Mucosa of rectum (tissue), 2 donors: ENCODE data around the gene AMACR.
A peak's percentile ranks its signal among the peaks of the same experiment; 100 is the strongest.
"Not testable (repeated sequence)": the region's sequence is repeated elsewhere in the genome, so short reads cannot be mapped to it uniquely, and the experiment has no call there.

ENCODE experiments used
- H3K27ac ChIP-seq, 2 donors: one replicate each; pipeline ENCODE4 v1.7.0; 2013; ENCODE audit warnings: inconsistent platforms in 2 of 2, low read depth in 2 of 2, low read length in 2 of 2
- H3K27me3 ChIP-seq, 2 donors: one replicate each; pipeline ENCODE4 v1.7.0; 2013; ENCODE audit warnings: low read length in 2 of 2; ENCODE audit not compliant: control insufficient read depth in 2 of 2, insufficient read depth in 2 of 2
- H3K36me3 ChIP-seq, 2 donors: one replicate each; pipeline ENCODE4 v1.7.0; 2013; ENCODE audit warnings: low read length in 2 of 2; ENCODE audit not compliant: control insufficient read depth in 2 of 2, insufficient read depth in 2 of 2
- H3K4me1 ChIP-seq, 2 donors: one replicate each; pipeline ENCODE4 v1.7.0; 2013; ENCODE audit warnings: low read length in 2 of 2, mild to moderate bottlenecking in 1 of 2; ENCODE audit not compliant: control insufficient read depth in 2 of 2, insufficient read depth in 2 of 2
- H3K4me3 ChIP-seq, 2 donors: one replicate each; pipeline ENCODE4 v1.7.0; 2013; ENCODE audit warnings: low read length in 2 of 2
- H3K9ac ChIP-seq, 2 donors: one replicate each; pipeline ENCODE4 v1.7.0; 2013; ENCODE audit warnings: low read length in 2 of 2, low read depth in 1 of 2, mild to moderate bottlenecking in 1 of 2
- H3K9me3 ChIP-seq, 2 donors: one replicate each; pipeline ENCODE4 v1.7.0; 2013; ENCODE audit warnings: low read length in 2 of 2; ENCODE audit not compliant: control insufficient read depth in 2 of 2
- donor health status: healthy.
- donor health status: Normal muscosa, but diverticular disease.

The AMACR gene

DNA sequence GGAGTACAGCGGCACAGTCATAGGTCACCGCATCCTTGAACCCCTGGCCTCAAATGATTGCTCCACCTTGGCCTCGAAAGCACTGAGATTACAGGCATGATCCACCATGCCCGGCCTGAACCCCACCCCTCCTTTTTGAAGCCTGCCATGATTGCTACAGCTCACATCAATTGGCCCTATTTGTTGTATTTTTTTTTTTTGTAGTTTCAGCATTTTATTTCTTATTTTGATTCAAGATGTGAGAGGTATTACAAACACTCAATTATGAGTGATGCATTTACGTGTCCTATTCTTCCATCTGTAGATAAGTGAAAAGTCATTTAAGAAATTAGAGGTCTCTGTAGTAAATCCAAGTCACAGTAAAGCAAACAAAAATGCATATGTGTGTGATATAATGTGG lies 55.7 kb downstream of the AMACR start:
- not testable (repeated sequence) for H3K4me3 ChIP-seq, H3K4me1 ChIP-seq, H3K9ac ChIP-seq, H3K9me3 ChIP-seq, H3K27me3 ChIP-seq, H3K36me3 ChIP-seq, H3K27ac ChIP-seq

DNA sequence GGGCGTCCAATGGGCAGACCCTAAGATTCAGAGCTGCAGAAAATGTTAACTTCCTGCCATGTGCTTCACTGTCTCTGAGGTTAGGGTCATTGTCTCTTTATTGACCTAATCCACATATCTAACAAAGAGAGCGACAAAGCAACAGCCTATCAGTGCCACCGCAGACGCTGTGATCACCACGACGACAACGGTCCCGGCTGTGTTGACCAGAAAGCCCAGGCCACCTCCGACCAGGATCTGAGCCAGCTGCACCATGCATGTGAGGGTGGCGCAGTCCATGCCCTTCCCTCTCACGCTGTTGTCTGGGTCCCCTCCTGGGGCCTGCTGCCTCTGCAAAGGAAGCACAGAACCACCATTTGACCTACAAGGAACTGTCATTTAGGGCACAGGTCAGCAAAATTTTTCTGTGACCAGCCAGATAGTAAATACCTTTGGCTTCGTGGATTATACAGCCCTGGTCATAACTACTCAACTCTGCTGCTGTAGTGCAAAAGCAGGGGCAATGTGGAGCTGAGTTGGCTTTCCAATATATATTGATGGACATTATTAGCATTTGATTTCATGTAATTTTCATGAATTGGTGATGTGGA lies 63.2 kb downstream of the AMACR start:
- Histone ChIP-seq H3K4me3 (no peak overlapping the region), H3K27ac (no peak overlapping the region), H3K27me3 (no peaks in the 10 kb centered on the region), H3K9me3 (no peaks in the 10 kb centered on the region), H3K9ac (no peak overlapping the region), H3K4me1 (no peaks in the 10 kb centered on the region), H3K36me3 (no peaks in the 10 kb centered on the region)

DNA sequence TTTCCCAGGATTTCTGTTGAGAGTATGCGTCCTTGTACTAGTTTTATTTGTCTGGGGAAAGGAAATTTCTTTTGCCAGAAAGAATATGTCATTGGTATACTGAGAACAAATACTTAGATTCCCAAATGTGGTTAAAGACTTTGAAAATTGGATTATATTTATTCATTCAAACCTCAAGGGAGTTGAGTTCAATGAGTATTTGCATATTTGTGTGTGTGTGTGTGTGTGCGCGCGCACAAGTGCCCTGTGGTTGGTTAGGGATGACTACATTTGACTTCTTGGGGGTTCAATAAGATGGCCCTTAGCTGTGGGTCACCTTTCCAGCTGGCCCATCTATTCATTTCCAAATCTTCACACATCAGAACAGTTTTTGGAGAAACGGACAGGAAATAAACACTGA lies 66.8 kb downstream of the AMACR start:
- no peak overlapping the region for H3K4me3 ChIP-seq
- no peaks in the 10 kb centered on the region for H3K4me1 ChIP-seq
- no peak overlapping the region for H3K9ac ChIP-seq
- no peaks in the 10 kb centered on the region for H3K9me3 ChIP-seq
- no peaks in the 10 kb centered on the region for H3K36me3 ChIP-seq
- H3K27ac ChIP-seq = no peak overlapping the region
- H3K27me3 ChIP-seq = peaks cover 5 to 10% of the 10 kb centered on the region in 2 donors

GRCh38 chr5:33939556-33940262 lies 68.1 kb downstream of the AMACR start:
- Histone ChIP-seq H3K4me1 (no peaks in the 10 kb centered on the region), H3K4me3 (no peak overlapping the region), H3K9me3 (no peaks in the 10 kb centered on the region), H3K9ac (no peak overlapping the region), H3K27me3 (peaks cover 5 to 14% of the 10 kb centered on the region in 2 donors), H3K36me3 (no peaks in the 10 kb centered on the region), H3K27ac (no peak overlapping the region)

GRCh38 chr5:33938881-33939280 lies 69.0 kb downstream of the AMACR start:
- no peak overlapping the region for H3K27ac ChIP-seq
- H3K27me3 ChIP-seq = peaks cover 5 to 14% of the 10 kb centered on the region in 2 donors
- H3K9me3 ChIP-seq = no peaks in the 10 kb centered on the region

DNA sequence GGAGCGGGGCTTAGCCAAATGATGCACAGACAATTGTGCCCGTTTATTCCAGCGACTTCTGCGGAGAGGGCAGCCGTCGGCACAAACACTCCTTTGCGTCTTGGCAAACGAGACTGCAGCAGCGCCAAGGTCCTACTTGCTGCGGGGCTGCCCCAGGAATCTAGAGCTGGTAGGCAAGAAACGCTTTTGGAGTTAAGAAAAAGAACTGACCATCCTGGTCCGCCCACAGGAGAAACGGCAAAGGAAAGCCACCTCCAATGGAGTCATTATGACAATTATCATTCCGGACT lies 69.4 kb downstream of the AMACR start:
- H3K4me3 ChIP-seq = no peak overlapping the region
- H3K27me3 ChIP-seq = peaks cover 5 to 14% of the 10 kb centered on the region in 2 donors
- no peaks in the 10 kb centered on the region for H3K36me3 ChIP-seq
- H3K9ac ChIP-seq = no peak overlapping the region
- no peak overlapping the region for H3K27ac ChIP-seq
- no peaks in the 10 kb centered on the region for H3K9me3 ChIP-seq
- no peaks in the 10 kb centered on the region for H3K4me1 ChIP-seq

More at GRCh38 chr5:33938881-33939280, 69.0 kb downstream of the AMACR start:
- H3K36me3 ChIP-seq = no peaks in the 10 kb centered on the region
- no peaks in the 10 kb centered on the region for H3K4me1 ChIP-seq
- H3K9ac ChIP-seq = no peak overlapping the region
- no peak overlapping the region for H3K4me3 ChIP-seq

DNA sequence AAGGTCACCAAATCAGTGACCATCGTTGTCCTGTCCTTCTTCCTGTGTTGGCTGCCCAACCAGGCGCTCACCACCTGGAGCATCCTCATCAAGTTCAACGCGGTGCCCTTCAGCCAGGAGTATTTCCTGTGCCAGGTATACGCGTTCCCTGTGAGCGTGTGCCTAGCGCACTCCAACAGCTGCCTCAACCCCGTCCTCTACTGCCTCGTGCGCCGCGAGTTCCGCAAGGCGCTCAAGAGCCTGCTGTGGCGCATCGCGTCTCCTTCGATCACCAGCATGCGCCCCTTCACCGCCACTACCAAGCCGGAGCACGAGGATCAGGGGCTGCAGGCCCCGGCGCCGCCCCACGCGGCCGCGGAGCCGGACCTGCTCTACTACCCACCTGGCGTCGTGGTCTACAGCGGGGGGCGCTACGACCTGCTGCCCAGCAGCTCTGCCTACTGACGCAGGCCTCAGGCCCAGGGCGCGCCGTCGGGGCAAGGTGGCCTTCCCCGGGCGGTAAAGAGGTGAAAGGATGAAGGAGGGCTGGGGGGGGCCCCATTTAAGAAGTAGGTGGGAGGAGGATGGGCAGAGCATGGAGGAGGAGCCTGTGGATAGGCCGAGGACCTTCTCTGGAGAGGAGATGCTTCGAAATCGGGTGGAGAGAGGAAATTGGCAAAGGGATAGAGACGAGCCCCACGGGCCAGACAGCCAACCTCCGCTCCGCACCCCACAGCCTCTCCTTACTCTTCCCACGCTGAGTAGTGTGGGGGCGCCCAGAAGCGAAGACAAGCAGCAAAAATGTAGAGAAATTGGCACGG lies 69.9 kb downstream of the AMACR start:
- Histone ChIP-seq H3K4me1 (no peaks in the 10 kb centered on the region), H3K4me3 (no peak overlapping the region), H3K36me3 (no peaks in the 10 kb centered on the region), H3K9ac (no peak overlapping the region), H3K27me3 (peaks cover 5 to 14% of the 10 kb centered on the region in 2 donors), H3K9me3 (no peaks in the 10 kb centered on the region), H3K27ac (no peak overlapping the region)

- Histone ChIP-seq H3K4me1 (no peaks in the 10 kb centered on the region), H3K4me3 (no peak overlapping the region), H3K36me3 (no peaks in the 10 kb centered on the region), H3K27me3 (peaks cover 5 to 14% of the 10 kb centered on the region in 2 donors), H3K9ac (no peak overlapping the region), H3K9me3 (no peaks in the 10 kb centered on the region), H3K27ac (no peak overlapping the region)
Observed at GRCh38 chr5:33937017-33937706, 70.7 kb downstream of the AMACR start.

DNA sequence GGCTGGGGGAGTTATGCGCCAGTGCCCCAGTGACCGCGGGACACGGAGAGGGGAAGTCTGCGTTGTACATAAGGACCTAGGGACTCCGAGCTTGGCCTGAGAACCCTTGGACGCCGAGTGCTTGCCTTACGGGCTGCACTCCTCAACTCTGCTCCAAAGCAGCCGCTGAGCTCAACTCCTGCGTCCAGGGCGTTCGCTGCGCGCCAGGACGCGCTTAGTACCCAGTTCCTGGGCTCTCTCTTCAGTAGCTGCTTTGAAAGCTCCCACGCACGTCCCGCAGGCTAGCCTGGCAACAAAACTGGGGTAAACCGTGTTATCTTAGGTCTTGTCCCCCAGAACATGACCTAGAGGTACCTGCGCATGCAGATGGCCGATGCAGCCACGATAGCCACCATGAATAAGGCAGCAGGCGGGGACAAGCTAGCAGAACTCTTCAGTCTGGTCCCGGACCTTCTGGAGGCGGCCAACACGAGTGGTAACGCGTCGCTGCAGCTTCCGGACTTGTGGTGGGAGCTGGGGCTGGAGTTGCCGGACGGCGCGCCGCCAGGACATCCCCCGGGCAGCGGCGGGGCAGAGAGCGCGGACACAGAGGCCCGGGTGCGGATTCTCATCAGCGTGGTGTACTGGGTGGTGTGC lies 71.4 kb downstream of the AMACR start, which contains the start of gene RXFP3:
RXFP3 (plus strand) TSS at position 6 of the 636 bp plus-strand sequence; CDS start at position 361, 355 bp downstream.
- no peaks in the 10 kb centered on the region for H3K4me1 ChIP-seq
- H3K36me3 ChIP-seq = no peaks in the 10 kb centered on the region
- peak within 1 kb of the TSS in 1 of 2 donors; percentile 9 for H3K4me3 ChIP-seq
- peaks cover 5 to 14% of the 10 kb centered on the region in 2 donors for H3K27me3 ChIP-seq
- H3K9me3 ChIP-seq = no peaks in the 10 kb centered on the region
- no peak within 1 kb of the TSS for H3K9ac ChIP-seq
- no peak within 1 kb of the TSS for H3K27ac ChIP-seq
